HepG2 (cell line): Measurements from ENCODE around the gene OSGEPL1. TPM values are rescaled to one million over a fixed set of nuclear protein-coding genes. Genes with fewer than 3 reads are reported as not detected.

Source experiments
- ATAC-seq: fragments of 200-7000 bp; cut with Tn5 transposase; 3 replicates; pipeline ENCODE4 v1.9.1; 2020; ENCODE audit warnings: mild to moderate bottlenecking, moderate library complexity
- BruUV-seq: library from RNA; stranded (reverse); fragments of 400-500 nt; replicated peaks from 2 replicates; lab custom pipeline; 2021; lab: Mats Ljungman, UMichigan
- CTCF ChIA-PET: fragments of 300-600 bp; formaldehyde crosslinking; extraction: SDS; loops from one replicate; lab custom pipeline; 2021; ENCODE audit warnings: low total read pairs, inconsistent platforms, low intra/inter-chr PET ratio; lab: Yijun Ruan, JAX
- POLR2A ChIA-PET: fragments of 350-600 bp; sonication (Branson Sonifier 250); formaldehyde crosslinking; loops from one replicate; lab custom pipeline; 2020; ENCODE audit warnings: antibody characterized with exemption, inconsistent platforms; lab: Yijun Ruan, JAX
- DNase-seq: peaks from one replicate; pipeline ENCODE4 v3.0.0-alpha.2; 2015; ENCODE audit warnings: low spot score
- FAIRE-seq: peaks from 3 replicates; lab custom pipeline; 2011; peaks lifted over from hg19 to GRCh38; lab: Jason Lieb, UNC
- H2AFZ ChIP-seq: one replicate; pipeline ENCODE4 v1.6.1; 2011; ENCODE audit warnings: low read length, inconsistent platforms
- H3K27ac ChIP-seq: fragments of 300-600 bp; 3 replicates; pipeline ENCODE4 v1.8.0; 2011; ENCODE audit warnings: mixed run types, mild to moderate bottlenecking, mixed read lengths, low read length, inconsistent platforms; ENCODE audit not compliant: insufficient read depth; ENCODE audit errors: extremely low read length
- H3K27me3 ChIP-seq, 2 experiments: fragments of 200-600 bp in 1 of 2; 2 replicates in 1 of 2; 3 replicates in 1 of 2; pipeline versions ENCODE4 v1.6.0 to v1.8.0; 2011; ENCODE audit warnings: low read length in 2 of 2, mild to moderate bottlenecking in 2 of 2, moderate library complexity in 2 of 2, inconsistent platforms in 1 of 2; ENCODE audit not compliant: insufficient read depth in 2 of 2, control insufficient read depth in 1 of 2
- H3K36me3 ChIP-seq, 2 experiments: fragments of 200-600 bp in 1 of 2; replicated peaks in 1 of 2; 2 replicates in 1 of 2; 3 replicates in 1 of 2; pipeline versions ENCODE4 v1.5.1 to v1.8.0; 2011; ENCODE audit warnings: low read length in 2 of 2, inconsistent platforms in 1 of 2; ENCODE audit not compliant: insufficient read depth in 2 of 2, control insufficient read depth in 1 of 2
- H3K4me1 ChIP-seq: 2 replicates; pipeline ENCODE4 v1.5.1; 2012; ENCODE audit warnings: low read length, inconsistent platforms; ENCODE audit not compliant: insufficient read depth
- H3K4me2 ChIP-seq: 2 replicates; pipeline ENCODE4 v1.6.0; 2011; ENCODE audit warnings: low read depth, low read length, inconsistent platforms
- H3K4me3 ChIP-seq, 3 experiments: fragments of 200-600 bp in 1 of 3; sonication (generic), shearing (Covaris generic) in 1 of 3; replicated peaks in 1 of 3; 2 replicates each; pipeline ENCODE4 v1.5.1; 2011 to 2016; ENCODE audit warnings: low read length in 3 of 3, inconsistent platforms in 2 of 3, low read depth in 2 of 3, mild to moderate bottlenecking in 2 of 3, control low read depth in 1 of 3, mixed read lengths in 1 of 3; ENCODE audit not compliant: insufficient read depth in 1 of 3
- H3K79me2 ChIP-seq: one replicate; pipeline ENCODE4 v1.6.1; 2011; ENCODE audit warnings: low read length, inconsistent platforms; ENCODE audit not compliant: insufficient read depth
- H3K9ac ChIP-seq: 2 replicates; pipeline ENCODE4 v1.6.0; 2011; ENCODE audit warnings: mild to moderate bottlenecking, low read depth, low read length, inconsistent platforms; ENCODE audit not compliant: insufficient read depth
- H3K9me3 ChIP-seq: 2 replicates; pipeline ENCODE4 v1.5.1; 2012; ENCODE audit warnings: mild to moderate bottlenecking, low read length
- H4K20me1 ChIP-seq: 2 replicates; pipeline ENCODE4 v1.6.0; 2011; ENCODE audit warnings: inconsistent platforms, mild to moderate bottlenecking, low read length, moderate library complexity; ENCODE audit not compliant: insufficient read depth
- KLF6 ChIP-seq: IDR thresholded peaks from 2 replicates; pipeline ENCODE4 v1.8.0; 2016; ENCODE audit warnings: missing biosample characterization, missing genetic modification reagents
- POGZ ChIP-seq: sonication (generic); formaldehyde crosslinking; IDR thresholded peaks from 2 replicates; pipeline ENCODE4 v1.4.0; 2020; ENCODE audit warnings: mild to moderate bottlenecking, missing genetic modification reagents
- POLR2G ChIP-seq: fragments of 200-400 bp; formaldehyde crosslinking; IDR thresholded peaks from 2 replicates; pipeline ENCODE4 v1.6.1; 2018; ENCODE audit warnings: mild to moderate bottlenecking, low read depth, low read length, moderate library complexity
- SMAD1 ChIP-seq: sonication (generic); formaldehyde crosslinking; IDR thresholded peaks from 2 replicates; pipeline ENCODE4 v1.4.0; 2020; ENCODE audit warnings: missing genetic modification reagents, low read depth, mild to moderate bottlenecking, borderline replicate concordance
- ZNF235 ChIP-seq: sonication (generic); formaldehyde crosslinking; IDR thresholded peaks from 2 replicates; pipeline ENCODE4 v1.8.1; 2023; ENCODE audit warnings: mild to moderate bottlenecking, missing genetic modification reagents, borderline replicate concordance
- ZNF644 ChIP-seq: IDR thresholded peaks from 2 replicates; pipeline ENCODE4 v1.6.1; 2016; ENCODE audit warnings: low read depth
- ZNF776 ChIP-seq: sonication (generic); formaldehyde crosslinking; IDR thresholded peaks from 2 replicates; pipeline ENCODE4 v1.4.0; 2020; ENCODE audit warnings: mild to moderate bottlenecking, missing genetic modification reagents
- ZNF841 ChIP-seq: sonication (generic); formaldehyde crosslinking; IDR thresholded peaks from 2 replicates; pipeline ENCODE4 v1.8.1; 2023; ENCODE audit warnings: missing genetic modification reagents, borderline replicate concordance
- in situ Hi-C: cut with HindIII; loops from 2 replicates; pipeline ENCODE4 v1.10.0; 2017; ENCODE audit warnings: low pct_unique_long_range_greater_than_20kb; ENCODE audit not compliant: extremely low pct_ligation_motif_present
- intact Hi-C: fragments of 100-400 bp; cut with micrococcal nuclease; formaldehyde crosslinking; loops from one replicate; pipeline ENCODE4 v1.10.0; 2022; ENCODE audit not compliant: unreplicated experiment
- polyA plus RNA-seq, 8 experiments: library from polyadenylated mRNA; depleted of rRNA in 3 of 8; stranded (reverse) in 7 of 8; unstranded in 1 of 8; fragments of >200 nt; fragmentation: Illumina TruSeq in 4 of 8; extraction: Trizol in 4 of 8; gene quantifications; 2 replicates each; pipeline versions ENCODE4 v1.2.1 to v1.2.3, GENCODE V29; 2011 to 2016; ENCODE audit warnings: low read depth in 4 of 8, missing spikeins in 1 of 8, mixed read lengths in 1 of 8; ENCODE audit not compliant: insufficient read depth in 1 of 8
- total RNA-seq, 5 experiments: library from RNA; depleted of rRNA; stranded (reverse); fragments of >200 nt; fragmentation: Illumina TruSeq; extraction: Trizol; gene quantifications; 2 replicates each; pipeline ENCODE4 v1.2.3, GENCODE V29; 2016; ENCODE audit warnings: low read depth in 1 of 5
- TF ChIP-seq, protein P1 (sequence below): sonication (generic); formaldehyde crosslinking; IDR thresholded peaks from 2 replicates; pipeline ENCODE4 v1.5.0; 2020; ENCODE audit warnings: mild to moderate bottlenecking, missing genetic modification reagents, borderline replicate concordance
- TF ChIP-seq, protein P2 (sequence below): sonication (generic); formaldehyde crosslinking; IDR thresholded peaks from 2 replicates; pipeline ENCODE4 v1.8.1; 2023; ENCODE audit warnings: mild to moderate bottlenecking, missing genetic modification reagents
- TF ChIP-seq, protein P3 (sequence below): IDR thresholded peaks from 2 replicates; pipeline ENCODE4 v1.6.1; 2012; ENCODE audit warnings: low read depth, low read length, improper control_type of control experiment

OSGEPL1 gene
- total and polyA plus RNA-seq, 2 of the 13 experiments (the other 11 are each of a cell fraction or from before 2014, with no cell fraction given) = 10.2 to 10.8 TPM

DNA sequence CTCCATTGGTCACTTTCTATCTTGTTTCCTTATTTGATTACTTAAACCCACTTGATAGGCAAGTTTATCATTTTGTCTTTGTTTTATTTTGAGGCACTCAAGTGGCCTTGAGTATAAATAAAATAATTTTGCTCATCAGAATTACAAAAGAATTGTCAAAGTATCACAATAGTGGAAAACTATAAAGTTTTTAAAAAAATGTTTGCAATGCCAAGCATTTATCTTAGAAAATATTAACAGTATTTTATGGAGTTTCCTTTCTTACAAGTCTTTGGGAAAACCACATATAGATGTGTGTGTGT is 36.4 kb upstream of the OSGEPL1 start:
- in situ Hi-C loops = no loop called here
- H2AFZ ChIP-seq = no peak overlapping the region
- ChIA-PET CTCF (interaction anchor here (1.2 kb wide), 1 partner anchor 381 kb away, joined by 3 read pairs; a partner anchor contains a TSS), POLR2A (interaction anchor here (2.0 kb wide), 1 partner anchor 15 kb away, joined by 6 read pairs; the partner anchor contains the start of genes ORMDL1 and PMS1)
- H4K20me1 ChIP-seq = no peaks in the 10 kb centered on the region
- intact Hi-C loops = loop anchor here (2.0 kb wide), 1 partner anchor 272 kb away; no protein-coding TSS in a partner anchor
- H3K27me3 ChIP-seq = no peaks in the 10 kb centered on the region
- DNase-seq (no peak), ATAC-seq (no peak), FAIRE-seq (no peak)
- no peak overlapping the region for H3K27ac ChIP-seq
- BruUV-seq = no TSS peak
- H3K36me3 ChIP-seq = peaks cover 9 to 64% of the 10 kb centered on the region in 2 experiments
- no peaks in the 10 kb centered on the region for H3K4me1 ChIP-seq
- TF ChIP-seq SMAD1 (CRISPR knock-in tag) (no peak), KLF6 (no peak), ZNF644 (CRISPR knock-in tag) (no peak), POGZ (CRISPR knock-in tag) (no peak), ZNF776 (CRISPR knock-in tag) (no peak), ZNF841 (CRISPR knock-in tag) (no peak), POLR2G (no peak), ZNF235 (no peak)
- TF ChIP-seq, protein P1, sequence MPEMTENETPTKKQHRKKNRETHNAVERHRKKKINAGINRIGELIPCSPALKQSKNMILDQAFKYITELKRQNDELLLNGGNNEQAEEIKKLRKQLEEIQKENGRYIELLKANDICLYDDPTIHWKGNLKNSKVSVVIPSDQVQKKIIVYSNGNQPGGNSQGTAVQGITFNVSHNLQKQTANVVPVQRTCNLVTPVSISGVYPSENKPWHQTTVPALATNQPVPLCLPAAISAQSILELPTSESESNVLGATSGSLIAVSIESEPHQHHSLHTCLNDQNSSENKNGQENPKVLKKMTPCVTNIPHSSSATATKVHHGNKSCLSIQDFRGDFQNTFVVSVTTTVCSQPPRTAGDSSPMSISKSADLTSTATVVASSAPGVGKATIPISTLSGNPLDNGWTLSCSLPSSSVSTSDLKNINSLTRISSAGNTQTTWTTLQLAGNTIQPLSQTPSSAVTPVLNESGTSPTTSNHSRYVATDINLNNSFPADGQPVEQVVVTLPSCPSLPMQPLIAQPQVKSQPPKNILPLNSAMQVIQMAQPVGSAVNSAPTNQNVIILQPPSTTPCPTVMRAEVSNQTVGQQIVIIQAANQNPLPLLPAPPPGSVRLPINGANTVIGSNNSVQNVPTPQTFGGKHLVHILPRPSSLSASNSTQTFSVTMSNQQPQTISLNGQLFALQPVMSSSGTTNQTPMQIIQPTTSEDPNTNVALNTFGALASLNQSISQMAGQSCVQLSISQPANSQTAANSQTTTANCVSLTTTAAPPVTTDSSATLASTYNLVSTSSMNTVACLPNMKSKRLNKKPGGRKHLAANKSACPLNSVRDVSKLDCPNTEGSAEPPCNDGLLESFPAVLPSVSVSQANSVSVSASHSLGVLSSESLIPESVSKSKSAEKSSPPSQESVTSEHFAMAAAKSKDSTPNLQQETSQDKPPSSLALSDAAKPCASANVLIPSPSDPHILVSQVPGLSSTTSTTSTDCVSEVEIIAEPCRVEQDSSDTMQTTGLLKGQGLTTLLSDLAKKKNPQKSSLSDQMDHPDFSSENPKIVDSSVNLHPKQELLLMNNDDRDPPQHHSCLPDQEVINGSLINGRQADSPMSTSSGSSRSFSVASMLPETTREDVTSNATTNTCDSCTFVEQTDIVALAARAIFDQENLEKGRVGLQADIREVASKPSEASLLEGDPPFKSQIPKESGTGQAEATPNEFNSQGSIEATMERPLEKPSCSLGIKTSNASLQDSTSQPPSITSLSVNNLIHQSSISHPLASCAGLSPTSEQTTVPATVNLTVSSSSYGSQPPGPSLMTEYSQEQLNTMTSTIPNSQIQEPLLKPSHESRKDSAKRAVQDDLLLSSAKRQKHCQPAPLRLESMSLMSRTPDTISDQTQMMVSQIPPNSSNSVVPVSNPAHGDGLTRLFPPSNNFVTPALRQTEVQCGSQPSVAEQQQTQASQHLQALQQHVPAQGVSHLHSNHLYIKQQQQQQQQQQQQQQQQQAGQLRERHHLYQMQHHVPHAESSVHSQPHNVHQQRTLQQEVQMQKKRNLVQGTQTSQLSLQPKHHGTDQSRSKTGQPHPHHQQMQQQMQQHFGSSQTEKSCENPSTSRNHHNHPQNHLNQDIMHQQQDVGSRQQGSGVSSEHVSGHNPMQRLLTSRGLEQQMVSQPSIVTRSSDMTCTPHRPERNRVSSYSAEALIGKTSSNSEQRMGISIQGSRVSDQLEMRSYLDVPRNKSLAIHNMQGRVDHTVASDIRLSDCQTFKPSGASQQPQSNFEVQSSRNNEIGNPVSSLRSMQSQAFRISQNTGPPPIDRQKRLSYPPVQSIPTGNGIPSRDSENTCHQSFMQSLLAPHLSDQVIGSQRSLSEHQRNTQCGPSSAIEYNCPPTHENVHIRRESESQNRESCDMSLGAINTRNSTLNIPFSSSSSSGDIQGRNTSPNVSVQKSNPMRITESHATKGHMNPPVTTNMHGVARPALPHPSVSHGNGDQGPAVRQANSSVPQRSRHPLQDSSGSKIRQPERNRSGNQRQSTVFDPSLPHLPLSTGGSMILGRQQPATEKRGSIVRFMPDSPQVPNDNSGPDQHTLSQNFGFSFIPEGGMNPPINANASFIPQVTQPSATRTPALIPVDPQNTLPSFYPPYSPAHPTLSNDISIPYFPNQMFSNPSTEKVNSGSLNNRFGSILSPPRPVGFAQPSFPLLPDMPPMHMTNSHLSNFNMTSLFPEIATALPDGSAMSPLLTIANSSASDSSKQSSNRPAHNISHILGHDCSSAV (CRISPR knock-in tag) = no peak
- TF ChIP-seq, protein P2, sequence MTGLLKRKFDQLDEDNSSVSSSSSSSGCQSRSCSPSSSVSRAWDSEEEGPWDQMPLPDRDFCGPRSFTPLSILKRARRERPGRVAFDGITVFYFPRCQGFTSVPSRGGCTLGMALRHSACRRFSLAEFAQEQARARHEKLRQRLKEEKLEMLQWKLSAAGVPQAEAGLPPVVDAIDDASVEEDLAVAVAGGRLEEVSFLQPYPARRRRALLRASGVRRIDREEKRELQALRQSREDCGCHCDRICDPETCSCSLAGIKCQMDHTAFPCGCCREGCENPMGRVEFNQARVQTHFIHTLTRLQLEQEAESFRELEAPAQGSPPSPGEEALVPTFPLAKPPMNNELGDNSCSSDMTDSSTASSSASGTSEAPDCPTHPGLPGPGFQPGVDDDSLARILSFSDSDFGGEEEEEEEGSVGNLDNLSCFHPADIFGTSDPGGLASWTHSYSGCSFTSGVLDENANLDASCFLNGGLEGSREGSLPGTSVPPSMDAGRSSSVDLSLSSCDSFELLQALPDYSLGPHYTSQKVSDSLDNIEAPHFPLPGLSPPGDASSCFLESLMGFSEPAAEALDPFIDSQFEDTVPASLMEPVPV (CRISPR knock-in tag) = no peak
- TF ChIP-seq, protein P3, sequence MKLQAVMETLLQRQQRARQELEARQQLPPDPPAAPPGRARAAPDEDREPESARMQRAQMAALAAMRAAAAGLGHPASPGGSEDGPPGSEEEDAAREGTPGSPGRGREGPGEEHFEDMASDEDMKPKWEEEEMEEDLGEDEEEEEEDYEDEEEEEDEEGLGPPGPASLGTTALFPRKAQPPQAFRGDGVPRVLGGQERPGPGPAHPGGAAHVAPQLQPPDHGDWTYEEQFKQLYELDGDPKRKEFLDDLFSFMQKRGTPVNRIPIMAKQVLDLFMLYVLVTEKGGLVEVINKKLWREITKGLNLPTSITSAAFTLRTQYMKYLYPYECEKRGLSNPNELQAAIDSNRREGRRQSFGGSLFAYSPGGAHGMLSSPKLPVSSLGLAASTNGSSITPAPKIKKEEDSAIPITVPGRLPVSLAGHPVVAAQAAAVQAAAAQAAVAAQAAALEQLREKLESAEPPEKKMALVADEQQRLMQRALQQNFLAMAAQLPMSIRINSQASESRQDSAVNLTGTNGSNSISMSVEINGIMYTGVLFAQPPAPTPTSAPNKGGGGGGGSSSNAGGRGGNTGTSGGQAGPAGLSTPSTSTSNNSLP = no peak
- no peak overlapping the region for H3K4me3 ChIP-seq
- H3K9me3 ChIP-seq = no peaks in the 10 kb centered on the region
- H3K79me2 ChIP-seq = peaks cover 4% of the 10 kb centered on the region
- H3K4me2 ChIP-seq = no peak overlapping the region
- no peak overlapping the region for H3K9ac ChIP-seq
